NCI-H146 (cell line): ENCODE results near the gene TEX10.

Experiments
- DNase-seq: peaks from one replicate; lab custom pipeline; 2025; lab: John Stamatoyannopoulos, UW

TEX10 gene

DNA sequence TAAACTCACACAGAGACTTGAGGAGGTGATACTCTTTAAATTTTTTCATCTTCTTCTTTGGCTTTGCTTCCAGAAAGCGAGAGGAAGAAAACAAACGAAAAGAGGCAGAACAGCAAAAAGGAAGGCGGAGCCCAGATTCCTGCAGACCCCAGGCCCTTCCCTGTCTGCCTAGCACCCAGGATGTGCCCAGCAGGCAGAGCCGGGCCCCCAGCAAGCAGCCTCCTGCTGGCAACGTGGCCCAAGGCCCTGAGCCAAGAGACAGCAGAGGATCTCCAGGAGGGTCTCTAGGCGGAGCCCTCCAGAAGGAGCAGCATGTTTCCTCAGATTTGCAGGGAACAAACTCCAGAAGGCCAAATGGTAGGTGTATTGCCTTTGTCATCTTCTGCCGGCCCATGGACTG is 68.5 kb downstream of the TEX10 start:
- DNase-seq, result no peak

DNA sequence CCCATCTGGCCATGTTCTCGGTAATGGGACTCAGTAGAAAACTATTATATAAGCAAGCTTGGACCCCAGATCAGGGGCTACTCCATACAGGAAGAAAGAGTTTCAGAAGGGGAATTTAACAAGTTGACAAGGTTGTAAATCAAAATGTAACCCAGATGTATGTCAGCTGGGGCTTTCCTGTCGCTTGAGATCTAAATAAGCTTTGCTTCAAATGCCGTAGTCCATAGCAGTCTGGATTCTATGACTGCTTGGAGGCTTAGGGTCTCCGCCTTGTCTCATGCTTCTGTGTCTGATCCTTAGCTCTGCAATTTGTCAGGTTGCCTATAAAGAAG is 70.4 kb downstream of the TEX10 start:
- no peak for DNase-seq

DNA sequence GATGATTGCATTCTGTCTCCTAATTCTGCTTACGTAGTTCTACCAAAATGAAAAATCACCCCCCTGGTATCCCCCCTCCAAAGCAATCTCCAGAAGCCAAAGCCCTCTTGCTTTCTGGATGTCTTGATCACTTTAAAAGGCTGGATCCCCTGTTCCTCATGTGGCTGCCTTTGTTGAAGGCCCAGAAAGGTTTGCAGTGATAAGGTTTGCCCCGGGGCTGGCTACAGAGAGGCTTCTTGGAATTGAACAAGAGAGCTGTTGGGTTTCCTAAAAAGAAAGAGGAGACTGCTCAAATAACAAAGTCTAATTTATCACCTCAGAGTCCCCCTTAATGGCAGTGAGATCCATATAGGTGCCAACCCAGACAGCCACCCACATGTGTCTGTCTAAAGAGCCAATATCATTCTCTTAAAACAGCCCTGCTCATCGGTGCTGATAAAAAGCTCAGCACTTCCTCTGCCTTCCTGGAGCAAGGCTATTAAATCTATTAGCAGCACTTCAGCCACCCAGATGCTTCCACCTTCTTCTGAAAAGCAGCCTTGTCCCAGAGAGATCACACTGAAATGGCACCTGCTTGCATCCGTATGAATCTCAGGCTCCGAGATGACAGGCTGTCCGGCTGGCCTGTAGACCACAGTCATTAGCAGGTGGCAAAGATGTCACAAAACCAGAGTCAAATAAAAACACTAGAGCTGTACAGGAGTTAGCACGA is 70.9 kb downstream of the TEX10 start:
- DNase-seq, result no peak

DNA sequence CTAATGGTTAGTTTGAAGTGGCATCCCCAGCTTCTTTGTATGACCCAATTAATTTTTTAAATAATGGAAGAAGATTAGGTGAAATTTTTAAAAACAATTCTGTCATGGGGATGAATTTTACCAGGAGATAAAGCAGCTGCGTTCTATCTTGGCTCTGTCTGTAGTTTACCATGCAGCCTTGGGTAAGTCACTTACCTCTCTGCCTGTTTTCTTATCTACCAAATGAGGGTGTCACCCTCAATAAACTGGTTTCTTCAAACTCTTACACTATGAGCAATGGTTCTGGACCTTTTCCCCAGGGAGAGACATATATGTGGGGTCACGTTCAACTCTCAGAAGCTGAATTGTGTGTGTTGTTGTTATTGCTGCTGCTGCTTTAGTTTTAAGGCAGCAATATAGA is 71.7 kb downstream of the TEX10 start:
- DNase-seq, result no peak

DNA sequence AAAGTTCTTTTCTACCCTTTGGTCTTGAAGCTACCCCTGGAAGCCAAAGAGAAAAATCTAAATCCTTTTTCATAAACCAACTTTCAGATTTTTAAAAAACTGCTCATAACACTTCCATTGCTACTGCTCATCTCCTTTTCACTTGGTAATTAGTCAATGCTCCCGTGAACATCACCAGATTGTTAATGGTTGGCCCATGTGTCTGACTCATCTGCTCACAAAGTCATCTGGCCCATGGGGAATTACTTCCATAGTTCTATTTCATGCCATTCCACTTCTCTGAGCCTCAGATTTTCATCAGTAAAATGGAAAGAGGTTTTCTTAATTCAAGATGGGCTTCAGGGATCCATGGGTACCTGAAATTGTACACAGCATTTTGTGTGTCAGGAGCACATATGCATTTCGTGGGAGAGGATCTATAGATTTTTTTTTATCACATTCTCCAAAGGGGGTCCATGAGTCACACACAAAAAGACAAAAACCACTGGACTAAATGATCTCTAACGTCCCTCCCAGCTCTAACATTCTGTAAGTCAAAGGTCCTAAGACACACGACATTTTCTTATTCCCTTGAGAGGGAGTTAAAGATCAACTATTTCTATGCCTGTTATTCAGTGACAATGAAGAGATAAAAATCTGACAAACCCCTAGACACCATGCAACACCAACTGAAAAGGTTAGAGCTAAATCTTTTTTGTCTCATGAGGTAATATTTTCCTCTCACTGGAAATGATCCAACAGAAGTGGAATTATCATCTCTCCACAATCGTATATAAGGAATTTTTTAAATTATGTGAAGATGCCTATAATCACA is 75.4 kb downstream of the TEX10 start:
- DNase-seq, result no peak

DNA sequence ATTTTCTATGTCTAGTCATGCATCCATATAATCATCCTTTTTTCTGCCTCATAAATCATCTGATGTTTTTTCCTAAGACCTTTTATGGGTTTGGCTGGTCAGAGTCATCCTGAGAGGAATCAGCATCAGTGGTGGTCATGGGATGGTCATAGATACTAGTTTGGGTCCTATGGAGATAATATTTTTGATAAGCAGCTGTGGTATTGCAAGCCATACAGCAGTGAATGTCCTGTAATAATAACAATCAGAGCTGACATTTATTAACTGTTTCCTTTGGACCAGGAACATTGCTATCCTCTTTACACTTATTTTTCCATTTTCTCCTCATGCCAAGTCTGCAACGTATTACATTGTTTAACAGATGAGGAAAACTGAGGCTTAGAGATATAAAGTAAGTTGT is 83.1 kb downstream of the TEX10 start:
- no peak for DNase-seq

DNA sequence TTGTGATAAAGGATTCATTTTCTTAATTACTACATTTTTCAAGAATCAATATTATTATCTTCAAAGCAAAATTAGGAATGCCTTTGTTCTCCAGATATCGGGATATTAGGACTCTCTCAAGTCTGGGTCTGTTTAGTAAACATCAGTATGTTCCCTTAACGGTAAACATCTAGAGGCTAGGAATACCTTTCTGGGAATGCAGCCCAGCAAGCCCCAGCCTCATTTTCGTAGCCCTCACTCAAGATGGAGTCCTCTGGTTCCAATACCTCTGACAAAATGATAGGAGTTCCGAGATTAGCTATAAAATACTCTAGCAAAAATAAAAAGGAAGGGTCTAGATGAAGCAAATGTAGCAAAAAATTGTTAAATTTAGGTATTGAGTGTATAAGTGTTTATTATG is 84.5 kb downstream of the TEX10 start:
- DNase-seq, result no peak

DNA sequence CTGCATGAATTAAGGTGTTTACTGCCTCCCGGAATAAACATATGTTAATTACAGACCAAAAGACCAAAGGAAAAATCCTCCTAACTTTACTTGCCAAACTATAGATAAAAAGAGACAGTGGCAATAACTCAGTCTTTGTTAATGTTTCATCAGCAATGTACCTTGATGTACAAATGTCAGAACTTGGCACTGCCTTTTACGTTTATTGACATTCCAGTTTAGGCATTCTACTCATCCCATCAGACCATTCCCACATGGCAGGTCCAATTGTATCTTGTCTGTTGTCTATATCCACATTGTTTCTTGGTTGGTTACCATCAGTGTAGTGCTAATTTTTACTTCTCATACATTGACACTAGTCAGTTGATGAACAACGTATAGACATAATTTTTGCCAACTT is 85.5 kb downstream of the TEX10 start:
- no peak for DNase-seq
